A673 (cell line): ENCODE measurements around the gene CAPN13. TPM values are rescaled to one million over a fixed set of nuclear protein-coding genes. Genes with fewer than 3 reads are reported as not detected.

Source experiments
- BruUV-seq: library from RNA; stranded (reverse); fragments of 400-500 nt; replicated peaks from 2 replicates; lab custom pipeline; 2021; lab: Mats Ljungman, UMichigan
- CTCF ChIA-PET: fragments of 300-600 bp; sonication (Branson Sonifier 250); formaldehyde crosslinking; loops from one replicate; lab custom pipeline; 2022; ENCODE audit warnings: antibody characterized with exemption; lab: Charles Lee
- POLR2A ChIA-PET: fragments of 300-600 bp; sonication (Branson Sonifier 250); formaldehyde crosslinking; loops from one replicate; lab custom pipeline; 2022; ENCODE audit warnings: antibody characterized with exemption; ENCODE audit not compliant: low non-redundant PET; lab: Charles Lee
- DNase-seq: peaks from one replicate; pipeline ENCODE4 v3.0.0-alpha.2; 2015; ENCODE audit warnings: low spot score
- H3K27ac ChIP-seq: fragments of 200-600 bp; sonication (generic); 2 replicates; pipeline ENCODE4 v1.5.1; 2016; ENCODE audit warnings: mixed run types, low read depth, mild to moderate bottlenecking, mixed read lengths, antibody characterized with exemption, low read length; ENCODE audit not compliant: poor library complexity, severe bottlenecking
- H3K27me3 ChIP-seq: fragments of 200-600 bp; sonication (generic); replicated peaks from 2 replicates; pipeline ENCODE4 v1.6.1; 2017; ENCODE audit warnings: mixed run types, low read depth, mild to moderate bottlenecking, mixed read lengths, antibody characterized with exemption, low read length; ENCODE audit not compliant: insufficient read depth, poor library complexity
- H3K36me3 ChIP-seq: fragments of 200-600 bp; sonication (generic); 2 replicates; pipeline ENCODE4 v1.6.1; 2016; ENCODE audit warnings: mixed run types, mild to moderate bottlenecking, mixed read lengths, antibody characterized with exemption, low read length; ENCODE audit not compliant: insufficient read depth, poor library complexity, severe bottlenecking
- H3K4me1 ChIP-seq: fragments of 200-600 bp; sonication (generic); 2 replicates; pipeline ENCODE4 v1.6.1; 2017; ENCODE audit warnings: mixed run types, mild to moderate bottlenecking, mixed read lengths, antibody characterized with exemption, low read length; ENCODE audit not compliant: insufficient read depth, poor library complexity, severe bottlenecking
- H3K4me3 ChIP-seq: fragments of 200-600 bp; sonication (generic); 2 replicates; pipeline ENCODE4 v1.5.1; 2016; ENCODE audit warnings: low read depth, mixed run types, mild to moderate bottlenecking, mixed read lengths, low read length; ENCODE audit not compliant: poor library complexity, severe bottlenecking
- H3K9me3 ChIP-seq: fragments of 200-600 bp; sonication (generic); 2 replicates; pipeline ENCODE4 v1.6.1; 2016; ENCODE audit warnings: mixed run types, low read depth, mild to moderate bottlenecking, mixed read lengths, antibody characterized with exemption, low read length; ENCODE audit not compliant: poor library complexity, severe bottlenecking
- CTCF ChIP-seq: fragments of 300-800, 200-600 bp; sonication (generic); conservative IDR thresholded peaks from 2 replicates; pipeline ENCODE4 v1.5.1; 2017; ENCODE audit warnings: low read depth, mild to moderate bottlenecking, antibody characterized with exemption, low read length, moderate library complexity, mixed read lengths
- EZH2 ChIP-seq: fragments of 200-600 bp; sonication (generic); IDR thresholded peaks from 2 replicates; pipeline ENCODE4 v1.6.1; 2017; ENCODE audit warnings: borderline replicate concordance, low read depth, mild to moderate bottlenecking, mixed read lengths, antibody characterized with exemption, low read length; ENCODE audit not compliant: poor library complexity, severe bottlenecking
- intact Hi-C: fragments of 100-400 bp; cut with micrococcal nuclease; formaldehyde crosslinking; loops from one replicate; pipeline ENCODE4 v1.10.0; 2022; ENCODE audit not compliant: unreplicated experiment
- total RNA-seq: library from RNA; stranded (reverse); gene quantifications from 2 replicates; pipeline ENCODE4 v1.2.3, GENCODE V29; 2021

Gene CAPN13
- total RNA-seq, 1 experiment from 2014 or later, result not detected

- CTCF ChIA-PET, result interaction anchor here (0.5 to 0.8 kb wide), 2 partner anchors 33 to 513 kb away, joined by 3 to 4 read pairs; no protein-coding TSS in a partner anchor
Measured at GRCh38 chr2:30678410-30679137, 128.7 kb downstream of the CAPN13 start.

GRCh38 chr2:30677861-30678385 is 129.3 kb downstream of the CAPN13 start:
- H3K27me3 ChIP-seq, result peaks cover 4% of the 10 kb centered on the region
- H3K36me3 ChIP-seq, result no peaks in the 10 kb centered on the region
- POLR2A ChIA-PET, result no interaction called here
- intact Hi-C loops, result no loop called here
- TF ChIP-seq EZH2, result no peak
- TF ChIP-seq CTCF, result no peak
- H3K9me3 ChIP-seq, result no peaks in the 10 kb centered on the region
- no peaks in the 10 kb centered on the region for H3K4me1 ChIP-seq
- no peak overlapping the region for H3K4me3 ChIP-seq
- no TSS peak for BruUV-seq
- no peak for DNase-seq
- H3K27ac ChIP-seq, result no peak overlapping the region
- CTCF ChIA-PET, result interaction anchor here (0.5 to 0.8 kb wide), 2 partner anchors 34 to 513 kb away, joined by 3 to 4 read pairs; no protein-coding TSS in a partner anchor

More at GRCh38 chr2:30678410-30679137, 128.7 kb downstream of the CAPN13 start:
- BruUV-seq, result no TSS peak
- peaks cover 3% of the 10 kb centered on the region for H3K27me3 ChIP-seq
- intact Hi-C loops, result no loop called here
- no peaks in the 10 kb centered on the region for H3K9me3 ChIP-seq
- H3K36me3 ChIP-seq, result no peaks in the 10 kb centered on the region
- no peak overlapping the region for H3K4me3 ChIP-seq
- POLR2A ChIA-PET, result no interaction called here
- no peaks in the 10 kb centered on the region for H3K4me1 ChIP-seq
- no peak overlapping the region for H3K27ac ChIP-seq
- no peak for DNase-seq
- TF ChIP-seq EZH2, result no peak

DNA sequence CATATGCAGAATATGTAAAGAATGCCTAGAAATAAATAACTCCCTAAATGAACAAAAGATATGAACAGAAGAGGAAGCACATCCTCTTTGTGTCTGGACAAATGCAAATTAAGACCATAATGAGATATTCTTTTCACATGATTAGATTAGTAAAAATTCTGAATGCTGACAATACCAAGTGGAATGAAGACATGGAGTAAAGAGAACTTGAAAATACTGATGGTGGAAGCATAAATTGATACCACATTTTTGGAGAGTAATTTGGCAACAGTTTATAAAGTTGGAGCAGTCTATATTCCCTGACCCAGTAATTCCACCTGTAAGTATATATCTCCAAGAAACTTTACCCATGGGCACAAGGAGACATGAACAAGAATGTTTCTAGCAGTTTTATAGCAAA is 130.0 kb downstream of the CAPN13 start:
- TF ChIP-seq CTCF (no peak), EZH2 (no peak)
- H3K4me3 ChIP-seq, result no peak overlapping the region
- ChIA-PET POLR2A (no interaction called here), CTCF (no interaction called here)
- no peaks in the 10 kb centered on the region for H3K4me1 ChIP-seq
- intact Hi-C loops, result no loop called here
- no peaks in the 10 kb centered on the region for H3K36me3 ChIP-seq
- BruUV-seq, result no TSS peak
- no peaks in the 10 kb centered on the region for H3K9me3 ChIP-seq
- no peak overlapping the region for H3K27ac ChIP-seq
- peaks cover 4% of the 10 kb centered on the region for H3K27me3 ChIP-seq
- DNase-seq, result no peak

GRCh38 chr2:30675758-30676157 is 131.5 kb downstream of the CAPN13 start:
- Histone ChIP-seq H3K4me3 (no peak overlapping the region), H3K27me3 (peaks cover 4% of the 10 kb centered on the region), H3K36me3 (no peaks in the 10 kb centered on the region), H3K9me3 (no peaks in the 10 kb centered on the region), H3K27ac (no peak overlapping the region), H3K4me1 (no peaks in the 10 kb centered on the region)
- DNase-seq, result no peak
- CTCF ChIA-PET, result no interaction called here
- TF ChIP-seq CTCF, result no peak
- TF ChIP-seq EZH2, result no peak
- BruUV-seq, result no TSS peak
- intact Hi-C loops, result no loop called here
- POLR2A ChIA-PET, result no interaction called here
